Activated T-cell treated with anti-CD3 and anti-CD28 coated beads, Interleukin-2, amount 50 U/mL, for 72 hours (primary cell): ENCODE results near the gene SMG6. TPM values are rescaled to one million over a fixed set of nuclear protein-coding genes. Genes with fewer than 3 reads are reported as not detected.

ENCODE experiments used
- ATAC-seq, 2 donors: fragments of 150-1000 bp; cut with Tn5 transposase; replicated peaks in 1 of 2; 2 replicates each; pipeline ENCODE4 v1.10.0; 2021; ENCODE audit warnings: moderate library complexity in 2 of 2, mild to moderate bottlenecking in 1 of 2
- DNase-seq, 2 donors: peaks; one replicate each; pipeline ENCODE4 v3.0.0; 2021 to 2022; ENCODE audit warnings: mixed read lengths in 1 of 2
- H3K27ac Mint-ChIP-seq: one replicate; pipeline ENCODE4 v1.8.0; 2022; ENCODE audit warnings: mild to moderate bottlenecking, moderate library complexity, mixed read lengths
- H3K27me3 Mint-ChIP-seq: one replicate; pipeline ENCODE4 v1.8.0; 2022; ENCODE audit warnings: low read depth, mixed read lengths
- H3K36me3 Mint-ChIP-seq, 2 donors: one replicate each; pipeline ENCODE4 v1.8.0; 2022; ENCODE audit warnings: mixed read lengths in 2 of 2, mild to moderate bottlenecking in 1 of 2; ENCODE audit not compliant: insufficient read depth in 2 of 2
- H3K4me1 Mint-ChIP-seq: one replicate; pipeline ENCODE4 v1.8.0; 2022; ENCODE audit warnings: low read depth, mixed read lengths
- H3K4me3 Mint-ChIP-seq, 2 donors: one replicate each; pipeline ENCODE4 v1.8.0; 2022; ENCODE audit warnings: mild to moderate bottlenecking in 2 of 2, mixed read lengths in 2 of 2, moderate library complexity in 2 of 2
- H3K9me3 Mint-ChIP-seq, 2 donors: one replicate each; pipeline ENCODE4 v1.8.0; 2022; ENCODE audit warnings: mixed read lengths in 2 of 2
- total RNA-seq, 2 donors: library from RNA; stranded (reverse); gene quantifications; one replicate each; pipeline ENCODE4 v1.2.3, GENCODE V29; 2022

SMG6 gene
- total RNA-seq, 2 donors from 2014 or later: 47.3 to 54.1 TPM

DNA sequence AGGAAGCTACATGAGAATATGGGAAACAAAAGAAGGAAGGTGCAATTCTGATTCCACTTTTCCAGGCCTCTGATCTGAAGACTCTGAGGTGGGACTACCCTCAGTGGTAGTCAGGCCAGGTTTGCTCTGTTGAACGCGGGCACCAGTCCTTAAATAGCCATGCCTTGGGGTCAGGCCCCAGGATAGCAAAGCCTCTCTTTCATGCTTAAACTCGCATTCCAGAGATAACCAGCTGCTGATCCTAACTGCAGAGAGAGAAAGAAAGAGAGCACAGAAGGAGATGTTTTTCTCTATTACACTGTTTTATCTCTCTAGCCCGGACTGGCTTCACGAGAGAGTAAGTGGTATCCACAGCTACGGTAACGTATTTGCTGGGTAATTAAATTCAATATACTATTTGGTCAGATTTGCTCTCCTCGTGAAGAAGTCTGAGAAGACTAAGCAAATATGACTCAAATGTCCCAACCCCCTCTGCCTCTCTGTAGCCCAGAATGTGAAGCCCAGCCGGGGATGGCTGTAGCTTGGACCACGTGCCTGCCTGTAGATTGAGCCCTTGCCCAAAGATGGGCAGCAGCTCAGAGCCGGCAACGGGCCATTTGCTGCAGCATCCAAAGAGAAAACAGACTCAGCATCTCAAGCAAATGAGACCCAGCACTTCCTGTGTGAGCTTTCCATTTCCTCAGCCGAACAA lies 122.2 kb downstream of the SMG6 start:
- Mint-ChIP-seq H3K9me3 (no peaks in the 10 kb centered on the region), H3K4me1 (peaks cover 14% of the 10 kb centered on the region), H3K27me3 (no peaks in the 10 kb centered on the region), H3K4me3 (no peak overlapping the region), H3K27ac (no peak overlapping the region), H3K36me3 (peaks cover 2 to 18% of the 10 kb centered on the region in 2 donors)
- DNase-seq (no peak), ATAC-seq (no peak)

DNA sequence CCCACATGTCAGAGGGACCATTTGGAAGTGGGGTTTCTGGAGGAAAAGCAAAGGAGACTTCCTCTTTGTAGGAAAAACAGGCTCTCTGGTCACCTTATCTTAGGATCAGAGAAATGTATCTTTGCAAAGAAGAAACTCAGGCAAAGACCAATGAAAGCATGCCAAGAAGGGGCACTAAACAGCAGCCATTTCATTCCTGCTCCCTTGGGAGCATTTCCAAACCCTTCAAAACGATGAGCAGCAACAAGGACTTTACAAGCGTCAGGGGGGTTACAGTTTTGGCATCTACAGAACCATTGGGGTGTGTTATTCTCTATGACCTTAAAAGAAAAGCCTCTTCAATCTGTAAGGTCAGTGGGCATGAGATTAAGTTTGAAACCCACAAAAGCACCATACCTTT lies 122.8 kb downstream of the SMG6 start:
- ATAC-seq: no peak
- Mint-ChIP-seq H3K9me3 (no peaks in the 10 kb centered on the region), H3K27ac (no peak overlapping the region), H3K4me3 (no peak overlapping the region), H3K27me3 (no peaks in the 10 kb centered on the region), H3K4me1 (peaks cover 14% of the 10 kb centered on the region), H3K36me3 (peaks cover 2 to 15% of the 10 kb centered on the region in 2 donors)
- no peak for DNase-seq

DNA sequence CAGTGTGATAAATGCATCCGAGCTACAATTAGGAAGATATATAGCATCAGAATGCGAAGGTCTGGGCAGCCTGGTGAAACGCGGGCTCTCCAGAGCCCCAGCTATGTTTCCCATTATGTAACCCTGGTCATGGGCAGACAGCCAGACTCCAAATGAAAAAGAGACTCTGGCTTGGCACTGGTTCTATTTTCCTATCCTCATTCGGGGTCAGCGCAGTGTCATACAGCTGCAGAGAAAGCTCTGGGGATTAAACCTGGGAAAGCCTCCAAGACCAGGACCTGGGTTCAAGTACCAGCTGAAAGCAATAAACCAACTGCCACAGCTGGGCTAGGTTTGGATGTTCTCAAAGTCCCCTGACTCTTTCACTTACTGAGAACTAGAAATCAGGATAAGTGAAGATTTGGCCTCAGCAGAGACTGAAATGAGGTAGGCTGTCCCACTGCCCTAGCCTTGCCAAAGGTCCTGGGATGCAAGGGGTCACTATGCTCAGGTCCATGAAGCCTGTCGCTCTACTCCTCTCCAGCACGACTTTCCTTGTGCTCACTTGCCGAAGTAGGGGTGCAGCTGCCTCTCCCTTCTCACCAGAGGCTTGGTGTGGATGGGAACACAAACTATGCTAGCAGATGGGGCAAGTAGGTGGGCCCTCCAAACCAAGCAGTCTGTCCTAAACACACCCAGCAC lies 123.8 kb downstream of the SMG6 start:
- peaks cover 0 to 8% of the 10 kb centered on the region in 2 donors for H3K36me3 Mint-ChIP-seq
- H3K9me3 Mint-ChIP-seq: no peaks in the 10 kb centered on the region
- no peak overlapping the region for H3K27ac Mint-ChIP-seq

DNA sequence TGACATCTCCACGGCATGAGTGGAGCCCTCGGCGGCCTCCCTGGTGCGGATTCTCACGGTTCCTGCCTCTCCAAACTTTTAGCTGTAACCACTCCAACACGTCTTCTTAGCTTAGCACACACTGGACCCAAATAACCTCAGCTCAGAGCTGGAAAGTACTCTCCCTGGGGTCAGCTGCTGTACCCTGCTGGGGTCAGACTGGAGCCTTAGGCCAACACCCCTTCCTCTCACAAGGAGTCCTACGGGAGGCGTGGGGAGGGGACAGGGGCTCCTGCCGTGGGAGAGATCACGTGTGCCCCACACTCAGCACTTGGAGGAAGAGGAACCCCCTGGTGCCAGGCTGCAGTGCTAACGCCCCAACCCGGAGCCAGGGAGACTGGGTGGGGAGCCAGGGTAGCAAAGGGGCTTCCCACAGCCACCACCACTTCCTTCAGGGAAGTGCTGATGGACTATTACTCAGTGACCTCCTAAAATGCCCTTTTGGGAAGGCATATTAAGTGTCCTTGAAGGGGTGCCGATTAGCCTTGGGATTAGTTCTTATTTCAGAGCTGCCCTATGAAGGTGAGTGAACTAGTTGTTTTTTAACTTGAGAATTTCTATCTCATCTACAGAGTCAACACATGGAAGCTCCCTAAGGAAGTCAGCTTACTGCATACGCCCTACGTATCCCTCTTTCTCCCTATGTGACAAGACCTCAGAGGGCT lies 124.6 kb downstream of the SMG6 start:
- peaks cover 5% of the 10 kb centered on the region for H3K4me1 Mint-ChIP-seq
- H3K9me3 Mint-ChIP-seq: no peaks in the 10 kb centered on the region
- H3K27ac Mint-ChIP-seq: no peak overlapping the region
- ATAC-seq: no peak
- DNase-seq: no peak
- H3K4me3 Mint-ChIP-seq: no peak overlapping the region
- peaks cover 0 to 9% of the 10 kb centered on the region in 2 donors for H3K36me3 Mint-ChIP-seq
- no peaks in the 10 kb centered on the region for H3K27me3 Mint-ChIP-seq

More for the DNA sequence above, 123.8 kb downstream of the SMG6 start:
- Mint-ChIP-seq H3K27me3 (no peaks in the 10 kb centered on the region), H3K4me1 (peaks cover 5% of the 10 kb centered on the region), H3K4me3 (no peak overlapping the region)
- DNase-seq (no peak), ATAC-seq (no peak)

DNA sequence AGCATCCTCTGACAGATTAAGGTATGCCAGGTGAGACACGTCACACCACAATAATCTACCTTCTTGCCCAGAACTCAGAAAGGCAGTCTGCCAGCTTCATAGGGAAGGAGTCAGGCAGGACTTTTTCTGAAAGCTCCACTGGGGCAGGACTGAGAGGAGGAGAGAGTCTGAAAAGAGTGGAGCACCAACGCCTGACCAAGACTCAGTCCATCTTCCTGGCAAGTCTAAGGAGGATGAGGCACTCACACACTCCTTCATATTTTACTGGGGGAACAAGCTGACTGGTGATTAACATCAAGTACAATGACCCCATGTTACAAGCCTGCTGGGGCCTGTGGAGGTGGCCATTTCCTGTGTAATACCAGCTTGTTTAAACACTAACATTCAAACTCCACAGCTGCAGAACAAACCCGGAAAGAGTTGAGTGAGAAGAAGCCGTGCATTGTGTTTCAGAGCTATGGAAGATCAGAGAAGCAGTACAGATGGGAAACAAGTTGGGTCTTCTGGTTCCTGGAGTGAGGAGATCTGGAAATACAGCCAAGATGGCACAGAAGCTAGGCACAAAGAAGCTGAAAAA lies 126.3 kb downstream of the SMG6 start:
- peaks cover 5% of the 10 kb centered on the region for H3K4me1 Mint-ChIP-seq
- DNase-seq (no peak), ATAC-seq (no peak)
- no peak overlapping the region for H3K4me3 Mint-ChIP-seq
- no peaks in the 10 kb centered on the region for H3K27me3 Mint-ChIP-seq
- peaks cover 0 to 3% of the 10 kb centered on the region in 2 donors for H3K36me3 Mint-ChIP-seq
- no peaks in the 10 kb centered on the region for H3K9me3 Mint-ChIP-seq
- no peak overlapping the region for H3K27ac Mint-ChIP-seq

DNA sequence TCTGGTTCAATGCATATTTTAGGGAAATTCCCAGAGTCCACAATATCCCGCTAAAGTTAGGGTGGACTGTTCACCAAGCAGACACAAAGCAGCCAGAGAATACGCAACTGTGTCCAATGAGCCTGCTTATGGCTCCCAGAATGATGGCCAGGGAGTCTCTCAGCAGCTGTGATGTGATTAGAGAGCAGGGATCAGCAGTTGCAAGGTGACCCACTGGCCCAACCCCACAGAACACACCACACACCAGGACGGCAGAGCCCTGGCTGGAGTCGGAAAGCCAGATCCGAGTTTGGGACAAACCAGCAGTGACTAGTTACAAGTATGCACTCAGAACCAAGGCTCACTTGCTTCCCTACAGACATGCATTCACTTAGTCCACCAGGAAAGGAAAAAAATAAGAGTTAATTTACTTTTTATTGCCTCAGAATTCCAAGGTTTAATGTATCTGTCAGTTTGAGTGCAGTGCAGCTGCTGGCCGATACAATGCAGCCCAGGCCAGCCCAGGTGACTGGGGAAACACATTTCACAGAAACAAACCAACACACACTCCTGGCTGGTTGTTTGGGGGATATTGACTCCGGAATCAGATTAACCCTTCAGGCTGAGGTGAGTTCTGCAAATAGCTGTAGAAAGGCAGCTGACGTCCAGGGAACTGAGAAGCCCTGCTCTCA lies 127.0 kb downstream of the SMG6 start:
- Mint-ChIP-seq H3K27ac (no peak overlapping the region), H3K4me1 (peaks cover 5% of the 10 kb centered on the region)

DNA sequence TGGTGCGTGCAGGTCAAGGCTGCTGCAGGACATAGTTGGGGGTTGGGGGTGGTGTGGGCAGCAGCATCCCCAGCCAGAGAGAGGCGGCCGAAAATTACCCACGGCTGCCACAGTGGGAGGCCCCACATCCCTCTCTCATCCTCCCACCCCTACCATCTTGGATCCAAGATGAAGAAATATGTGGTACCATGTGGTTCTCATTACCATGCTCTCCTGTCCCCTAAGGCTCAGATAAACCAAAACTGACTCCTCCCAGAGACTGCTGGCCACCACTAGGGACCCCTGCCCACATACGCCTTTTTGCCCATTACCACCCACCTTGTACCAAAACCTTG lies 128.3 kb downstream of the SMG6 start:
- Mint-ChIP-seq H3K4me1 (peaks cover 3% of the 10 kb centered on the region), H3K4me3 (no peak overlapping the region), H3K27ac (no peak overlapping the region), H3K36me3 (peaks cover 0 to 3% of the 10 kb centered on the region in 2 donors), H3K27me3 (no peaks in the 10 kb centered on the region), H3K9me3 (no peaks in the 10 kb centered on the region)
- ATAC-seq (no peak), DNase-seq (no peak)

More for the DNA sequence above, 127.0 kb downstream of the SMG6 start:
- DNase-seq: no peak
- peaks cover 0 to 3% of the 10 kb centered on the region in 2 donors for H3K36me3 Mint-ChIP-seq
- H3K27me3 Mint-ChIP-seq: no peaks in the 10 kb centered on the region
- H3K9me3 Mint-ChIP-seq: no peaks in the 10 kb centered on the region
- no peak overlapping the region for H3K4me3 Mint-ChIP-seq
- no peak for ATAC-seq

DNA sequence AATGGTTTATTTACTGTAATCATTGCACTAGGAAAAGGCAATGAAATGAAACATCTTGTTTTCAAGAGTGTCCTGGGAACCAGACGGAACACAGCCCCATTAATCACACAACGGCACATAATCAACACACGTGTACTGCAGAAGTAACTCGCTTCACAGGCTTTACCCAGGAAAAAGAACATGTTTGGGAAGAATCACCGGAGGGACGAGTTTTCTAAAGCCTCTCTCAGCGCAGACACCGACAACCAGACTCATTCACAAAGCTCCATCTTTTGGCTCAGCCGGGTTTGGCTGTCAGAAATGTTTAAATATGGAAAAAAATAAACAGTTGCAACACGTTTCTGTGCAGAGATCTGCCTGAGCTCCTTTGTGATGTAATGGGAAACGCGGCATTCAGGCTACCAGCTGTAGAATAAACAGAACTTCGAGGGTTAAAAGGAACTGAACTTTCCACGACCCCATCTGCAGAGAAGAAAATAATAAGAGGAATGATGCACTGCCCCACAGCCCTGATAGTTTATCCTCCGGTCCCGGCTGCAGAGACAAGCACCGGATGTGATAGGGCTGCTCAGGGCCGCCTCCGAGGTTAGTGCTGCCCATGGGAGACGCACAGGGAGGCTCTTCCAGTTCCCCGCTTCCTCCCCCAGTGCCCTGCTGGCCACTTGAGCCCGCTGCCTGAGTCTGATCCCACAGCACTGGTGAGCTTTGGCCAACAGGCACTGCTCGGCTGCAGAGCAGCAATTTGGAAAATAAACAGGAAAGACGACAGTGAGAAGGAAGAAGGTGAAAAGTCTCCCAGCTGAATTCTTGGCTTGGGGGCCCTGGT lies 128.9 kb downstream of the SMG6 start:
- peaks cover 0 to 4% of the 10 kb centered on the region in 2 donors for H3K36me3 Mint-ChIP-seq
- no peaks in the 10 kb centered on the region for H3K9me3 Mint-ChIP-seq

DNA sequence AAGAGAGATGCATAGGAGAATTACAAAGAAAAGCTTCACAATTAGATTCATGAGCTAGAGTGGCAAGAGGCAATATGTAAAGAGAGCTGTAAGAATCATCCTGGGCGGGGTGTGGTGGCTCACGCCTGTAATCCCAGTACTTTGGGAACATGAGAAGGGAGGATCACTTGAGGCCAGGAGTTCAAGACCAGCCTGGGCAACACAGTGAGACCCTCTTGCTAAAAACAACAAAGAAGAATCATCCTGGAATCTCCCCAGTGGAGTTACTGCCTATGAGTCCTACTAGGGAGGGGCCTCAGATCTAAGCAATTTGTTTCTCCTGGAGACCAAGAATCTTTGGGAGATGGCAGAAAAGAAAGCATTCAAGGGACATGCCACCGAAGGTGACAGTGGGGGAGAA lies 129.6 kb downstream of the SMG6 start:
- no peak overlapping the region for H3K27ac Mint-ChIP-seq
- H3K27me3 Mint-ChIP-seq: no peaks in the 10 kb centered on the region
- H3K36me3 Mint-ChIP-seq: peaks cover 0 to 9% of the 10 kb centered on the region in 2 donors
- no peak for DNase-seq
- H3K4me3 Mint-ChIP-seq: no peak overlapping the region
- ATAC-seq: no peak
- H3K9me3 Mint-ChIP-seq: no peaks in the 10 kb centered on the region
- no peaks in the 10 kb centered on the region for H3K4me1 Mint-ChIP-seq

More for the DNA sequence above, 128.9 kb downstream of the SMG6 start:
- ATAC-seq: no peak
- Mint-ChIP-seq H3K27me3 (no peaks in the 10 kb centered on the region), H3K4me1 (no peaks in the 10 kb centered on the region), H3K27ac (no peak overlapping the region), H3K4me3 (no peak overlapping the region)
- no peak for DNase-seq

DNA sequence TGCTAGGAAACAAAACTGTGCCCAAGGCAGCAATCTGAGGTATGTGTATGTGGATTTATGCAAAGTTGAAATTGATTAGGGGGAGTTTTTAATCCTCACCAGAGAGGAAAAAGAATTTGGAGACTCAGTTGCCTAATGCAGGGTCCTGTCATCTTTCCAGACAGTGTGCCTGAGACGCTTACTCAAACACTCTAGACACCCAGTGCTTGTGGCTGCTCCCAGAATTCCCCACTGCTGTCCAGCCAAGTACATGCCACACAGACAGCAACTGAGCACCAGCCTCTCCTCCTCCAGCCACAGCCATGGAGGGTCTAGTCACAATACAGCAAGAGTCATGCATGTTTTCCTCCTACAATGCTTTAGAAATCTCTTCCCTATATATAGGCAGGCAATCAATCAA lies 130.6 kb downstream of the SMG6 start:
- no peaks in the 10 kb centered on the region for H3K9me3 Mint-ChIP-seq
- peaks cover 0 to 9% of the 10 kb centered on the region in 2 donors for H3K36me3 Mint-ChIP-seq
- no peak overlapping the region for H3K4me3 Mint-ChIP-seq
- DNase-seq: no peak
- no peak overlapping the region for H3K27ac Mint-ChIP-seq
- H3K27me3 Mint-ChIP-seq: no peaks in the 10 kb centered on the region
- no peaks in the 10 kb centered on the region for H3K4me1 Mint-ChIP-seq
- ATAC-seq: no peak

DNA sequence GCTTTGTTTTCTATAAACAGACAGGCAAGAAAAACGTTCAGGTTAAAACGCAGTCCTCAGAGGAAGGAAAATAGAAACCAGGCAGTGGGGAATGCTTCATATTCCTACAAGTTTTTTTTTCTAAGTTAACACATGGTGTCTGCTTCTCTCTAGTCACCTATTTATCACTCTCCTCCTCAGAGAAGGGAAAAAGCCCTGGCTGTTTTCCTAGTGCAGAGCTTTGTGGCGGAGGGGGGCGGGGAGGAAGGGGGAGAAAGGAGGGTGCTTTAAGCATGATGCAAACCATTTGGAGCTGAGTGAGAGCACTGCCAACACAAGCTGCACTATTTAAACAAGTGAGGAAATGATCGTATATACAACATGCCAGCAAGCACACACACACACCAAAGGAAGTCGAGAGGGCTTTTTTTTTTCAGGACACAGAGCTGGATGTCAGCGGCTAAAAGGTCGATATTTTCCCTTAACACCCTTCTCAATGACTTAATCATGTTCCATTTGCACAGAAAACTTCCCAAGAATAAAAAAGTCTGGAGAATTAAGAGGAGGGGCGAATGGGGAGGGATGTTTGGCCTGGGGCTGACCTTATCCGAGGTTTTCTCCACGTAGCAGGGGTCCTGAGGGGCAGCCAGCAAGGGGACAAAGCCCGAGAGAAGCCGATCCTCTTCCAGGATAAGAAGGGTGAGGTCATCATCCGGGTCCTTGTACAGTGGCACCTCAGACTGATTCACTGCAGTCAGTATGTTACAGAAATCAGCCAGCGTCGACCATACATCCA lies 131.3 kb downstream of the SMG6 start:
- no peaks in the 10 kb centered on the region for H3K9me3 Mint-ChIP-seq
- ATAC-seq (no peak), DNase-seq (no peak)
- H3K4me3 Mint-ChIP-seq: no peak overlapping the region
- no peak overlapping the region for H3K27ac Mint-ChIP-seq
- H3K27me3 Mint-ChIP-seq: no peaks in the 10 kb centered on the region
- H3K4me1 Mint-ChIP-seq: no peaks in the 10 kb centered on the region
- peaks cover 0 to 9% of the 10 kb centered on the region in 2 donors for H3K36me3 Mint-ChIP-seq

DNA sequence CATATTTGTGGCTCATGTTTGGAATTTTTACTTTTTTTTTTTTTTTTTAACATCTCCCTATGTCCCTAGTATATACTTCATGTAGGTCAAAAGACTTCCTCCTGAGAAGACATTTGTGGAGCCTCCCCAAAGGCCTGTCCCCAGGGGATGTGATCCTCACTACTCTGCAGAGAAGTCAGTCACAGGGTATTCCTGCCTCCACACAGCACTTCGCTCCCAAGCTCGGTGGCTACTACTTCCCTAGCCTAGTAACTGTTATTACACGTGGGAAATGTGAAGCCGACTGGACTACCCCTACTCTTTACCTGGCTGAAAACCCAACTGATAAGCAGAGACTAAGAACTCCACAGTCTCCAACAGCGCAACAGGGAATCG lies 131.9 kb downstream of the SMG6 start:
- no peak for ATAC-seq
- H3K36me3 Mint-ChIP-seq: peaks cover 0 to 9% of the 10 kb centered on the region in 2 donors

More for the DNA sequence above, 131.9 kb downstream of the SMG6 start:
- no peaks in the 10 kb centered on the region for H3K4me1 Mint-ChIP-seq
- H3K4me3 Mint-ChIP-seq: no peak overlapping the region
- no peak overlapping the region for H3K27ac Mint-ChIP-seq
- no peak for DNase-seq
- no peaks in the 10 kb centered on the region for H3K27me3 Mint-ChIP-seq
- no peaks in the 10 kb centered on the region for H3K9me3 Mint-ChIP-seq
